ENCODE measurements around the gene CDH13.

The CDH13 gene

GRCh38 chr16:83128041-83128440 lies 501.3 kb downstream of the CDH13 start:
- Histone ChIP-seq H3K4me3 (ENCODE audit: low read length) (no peak overlapping the region), H3K4me1 (ENCODE audit: control insufficient read depth, low read length) (no peaks in the 10 kb centered on the region), H3K79me2 (ENCODE audit: control insufficient read depth, low read length) (no peaks in the 10 kb centered on the region), H3K27me3 (ENCODE audit: control insufficient read depth, low read length) (no peaks in the 10 kb centered on the region), H3F3A (ENCODE audit: control insufficient read depth, insufficient read depth) (no peaks in the 10 kb centered on the region), H3K36me3 (ENCODE audit: control insufficient read depth, low read length) (no peaks in the 10 kb centered on the region), H3K9me2 (replicated peaks; ENCODE audit: control insufficient read depth, low read length) (no peaks in the 10 kb centered on the region), H3K27ac (ENCODE audit: low read depth, low read length) (no peak overlapping the region), H3K4me2 (ENCODE audit: low read length) (no peak overlapping the region), H3K9me3 (ENCODE audit: control insufficient read depth, insufficient read depth, low read length) (no peaks in the 10 kb centered on the region; the same call in 1 of the 2 replicates), H4K20me1 (ENCODE audit: control insufficient read depth, insufficient read depth, low read depth, low read length) (no peaks in the 10 kb centered on the region)
- no peak for TF ChIP-seq EZH2phosphoT487 (IDR thresholded peaks at IDR 0.05; ENCODE audit: borderline replicate concordance, low read length)
- TF ChIP-seq CTCF (IDR thresholded peaks at IDR 0.05; ENCODE audit: low read depth, low read length, poor library complexity, severe bottlenecking), result no peak

- Histone ChIP-seq H3F3A (ENCODE audit: control insufficient read depth, insufficient read depth) (no peaks in the 10 kb centered on the region), H4K20me1 (ENCODE audit: control insufficient read depth, insufficient read depth, low read depth, low read length) (no peaks in the 10 kb centered on the region), H3K27ac (ENCODE audit: low read depth, low read length) (no peak overlapping the region), H3K4me2 (ENCODE audit: low read length) (no peak overlapping the region), H3K79me2 (ENCODE audit: control insufficient read depth, low read length) (no peaks in the 10 kb centered on the region), H3K4me3 (ENCODE audit: low read length) (no peak overlapping the region), H3K9me2 (replicated peaks; ENCODE audit: control insufficient read depth, low read length) (no peaks in the 10 kb centered on the region), H3K27me3 (ENCODE audit: control insufficient read depth, low read length) (no peaks in the 10 kb centered on the region), H3K9me3 (ENCODE audit: control insufficient read depth, insufficient read depth, low read length) (no peaks in the 10 kb centered on the region), H3K4me1 (ENCODE audit: control insufficient read depth, low read length) (no peaks in the 10 kb centered on the region), H3K36me3 (ENCODE audit: control insufficient read depth, low read length) (no peaks in the 10 kb centered on the region)
- TF ChIP-seq CTCF (IDR thresholded peaks at IDR 0.05; ENCODE audit: low read depth, low read length, poor library complexity, severe bottlenecking), result no peak
- TF ChIP-seq EZH2phosphoT487 (IDR thresholded peaks at IDR 0.05; ENCODE audit: borderline replicate concordance, low read length), result no peak
Observed at GRCh38 chr16:83130039-83130438, 503.3 kb downstream of the CDH13 start.

GRCh38 chr16:83134638-83135037 lies 507.9 kb downstream of the CDH13 start:
- no peak overlapping the region for H3K4me3 ChIP-seq (ENCODE audit: low read length)
- H3K4me1 ChIP-seq (ENCODE audit: control insufficient read depth, low read length), result no peaks in the 10 kb centered on the region
- no peaks in the 10 kb centered on the region for H3K9me3 ChIP-seq (ENCODE audit: control insufficient read depth, insufficient read depth, low read length)
- no peaks in the 10 kb centered on the region for H3K9me2 ChIP-seq (replicated peaks; ENCODE audit: control insufficient read depth, low read length)
- H3K36me3 ChIP-seq (ENCODE audit: control insufficient read depth, low read length), result no peaks in the 10 kb centered on the region
- no peaks in the 10 kb centered on the region for H3F3A ChIP-seq (ENCODE audit: control insufficient read depth, insufficient read depth)
- no peak overlapping the region for H3K27ac ChIP-seq (ENCODE audit: low read depth, low read length)
- no peaks in the 10 kb centered on the region for H3K27me3 ChIP-seq (ENCODE audit: control insufficient read depth, low read length)
- TF ChIP-seq CTCF (IDR thresholded peaks at IDR 0.05; ENCODE audit: low read depth, low read length, poor library complexity, severe bottlenecking) (no peak), EZH2phosphoT487 (IDR thresholded peaks at IDR 0.05; ENCODE audit: borderline replicate concordance, low read length) (no peak)
- H3K79me2 ChIP-seq (ENCODE audit: control insufficient read depth, low read length), result no peaks in the 10 kb centered on the region
- H4K20me1 ChIP-seq (ENCODE audit: control insufficient read depth, insufficient read depth, low read depth, low read length), result no peaks in the 10 kb centered on the region
- H3K4me2 ChIP-seq (ENCODE audit: low read length), result no peak overlapping the region

GRCh38 chr16:83136419-83136818 lies 509.6 kb downstream of the CDH13 start:
- TF ChIP-seq CTCF (IDR thresholded peaks at IDR 0.05; ENCODE audit: low read depth, low read length, poor library complexity, severe bottlenecking) (no peak), EZH2phosphoT487 (IDR thresholded peaks at IDR 0.05; ENCODE audit: borderline replicate concordance, low read length) (no peak)
- no peak overlapping the region for H3K27ac ChIP-seq (ENCODE audit: low read depth, low read length)
- H3K4me1 ChIP-seq (ENCODE audit: control insufficient read depth, low read length), result no peaks in the 10 kb centered on the region
- H3K27me3 ChIP-seq (ENCODE audit: control insufficient read depth, low read length), result no peaks in the 10 kb centered on the region
- no peaks in the 10 kb centered on the region for H4K20me1 ChIP-seq (ENCODE audit: control insufficient read depth, insufficient read depth, low read depth, low read length)
- H3K4me3 ChIP-seq (ENCODE audit: low read length), result no peak overlapping the region
- H3K9me2 ChIP-seq (replicated peaks; ENCODE audit: control insufficient read depth, low read length), result no peaks in the 10 kb centered on the region
- H3K79me2 ChIP-seq (ENCODE audit: control insufficient read depth, low read length), result no peaks in the 10 kb centered on the region
- H3K9me3 ChIP-seq (ENCODE audit: control insufficient read depth, insufficient read depth, low read length), result no peaks in the 10 kb centered on the region
- H3K4me2 ChIP-seq (ENCODE audit: low read length), result no peak overlapping the region
- no peaks in the 10 kb centered on the region for H3K36me3 ChIP-seq (ENCODE audit: control insufficient read depth, low read length)
- H3F3A ChIP-seq (ENCODE audit: control insufficient read depth, insufficient read depth), result no peaks in the 10 kb centered on the region

Data from DOHH2 (cell line).